GM12873 (cell line): ENCODE measurements around the gene SLC5A4.

ENCODE experiments used
- TF ChIP-seq, protein P1 (sequence below): IDR thresholded peaks from 2 replicates; pipeline ENCODE4 v1.5.1; 2012; ENCODE audit warnings: low read depth, mild to moderate bottlenecking, moderate library complexity, low read length, control low read depth; ENCODE audit not compliant: insufficient read depth; ENCODE audit errors: missing control alignments

SLC5A4 gene

GRCh38 chr22:32183625-32184024, 71.5 kb downstream of the SLC5A4 start:
- TF ChIP-seq, protein P1, sequence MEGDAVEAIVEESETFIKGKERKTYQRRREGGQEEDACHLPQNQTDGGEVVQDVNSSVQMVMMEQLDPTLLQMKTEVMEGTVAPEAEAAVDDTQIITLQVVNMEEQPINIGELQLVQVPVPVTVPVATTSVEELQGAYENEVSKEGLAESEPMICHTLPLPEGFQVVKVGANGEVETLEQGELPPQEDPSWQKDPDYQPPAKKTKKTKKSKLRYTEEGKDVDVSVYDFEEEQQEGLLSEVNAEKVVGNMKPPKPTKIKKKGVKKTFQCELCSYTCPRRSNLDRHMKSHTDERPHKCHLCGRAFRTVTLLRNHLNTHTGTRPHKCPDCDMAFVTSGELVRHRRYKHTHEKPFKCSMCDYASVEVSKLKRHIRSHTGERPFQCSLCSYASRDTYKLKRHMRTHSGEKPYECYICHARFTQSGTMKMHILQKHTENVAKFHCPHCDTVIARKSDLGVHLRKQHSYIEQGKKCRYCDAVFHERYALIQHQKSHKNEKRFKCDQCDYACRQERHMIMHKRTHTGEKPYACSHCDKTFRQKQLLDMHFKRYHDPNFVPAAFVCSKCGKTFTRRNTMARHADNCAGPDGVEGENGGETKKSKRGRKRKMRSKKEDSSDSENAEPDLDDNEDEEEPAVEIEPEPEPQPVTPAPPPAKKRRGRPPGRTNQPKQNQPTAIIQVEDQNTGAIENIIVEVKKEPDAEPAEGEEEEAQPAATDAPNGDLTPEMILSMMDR = no peak

- TF ChIP-seq, protein P1 = no peak
Measured at GRCh38 chr22:32181043-32181442, 74.1 kb downstream of the SLC5A4 start.

- TF ChIP-seq, protein P1 = no peak
Measured at GRCh38 chr22:32177221-32177765, 77.9 kb downstream of the SLC5A4 start.

DNA sequence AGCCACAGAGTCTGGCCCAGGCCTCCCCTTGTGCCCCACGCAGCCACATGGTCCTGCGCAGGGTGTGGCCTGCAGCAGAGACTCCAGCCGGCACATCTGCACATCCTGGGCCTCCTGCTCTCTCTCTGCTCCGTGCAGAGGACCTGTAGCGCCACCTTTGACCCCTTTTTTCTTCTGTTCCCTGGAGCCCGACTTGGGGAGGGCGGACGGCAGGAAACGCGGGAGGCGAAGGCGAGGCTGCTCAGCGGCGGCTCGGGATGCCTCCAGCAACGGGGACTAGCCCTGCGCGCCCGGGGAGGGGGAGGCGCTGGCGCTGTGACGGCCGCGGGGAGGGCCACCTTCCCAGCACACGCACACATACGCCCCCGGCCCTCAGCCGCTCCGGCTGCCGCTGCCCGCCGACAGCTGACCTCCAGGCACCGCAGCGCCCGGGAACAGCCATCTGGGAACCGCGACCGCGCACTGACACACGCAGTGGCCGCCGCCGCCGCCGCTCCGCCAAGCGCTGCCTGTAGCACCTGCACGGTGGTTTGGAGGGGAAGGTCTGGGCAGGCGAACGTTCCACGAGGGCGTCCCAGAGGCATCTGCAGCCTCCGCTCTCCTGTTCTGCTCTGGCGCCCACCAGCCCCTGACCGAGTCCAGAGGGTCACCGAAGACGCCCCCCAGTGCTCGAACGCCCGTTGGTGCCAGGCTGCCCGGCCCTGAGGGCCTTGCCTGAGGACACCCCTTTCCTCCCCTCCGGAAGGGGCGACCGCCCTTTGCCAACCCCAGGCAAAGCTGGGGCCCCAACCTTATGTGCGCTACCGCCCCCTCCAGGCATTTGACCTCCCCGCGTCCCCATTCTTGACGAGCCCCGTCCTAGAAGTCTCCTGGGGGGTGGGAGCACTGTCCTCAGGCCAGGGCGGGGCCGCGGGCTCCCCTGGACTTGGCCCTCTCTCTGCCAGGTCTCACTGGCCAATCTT, 79.2 kb downstream of the SLC5A4 start:
- TF ChIP-seq, protein P1 = peak; percentile 4

DNA sequence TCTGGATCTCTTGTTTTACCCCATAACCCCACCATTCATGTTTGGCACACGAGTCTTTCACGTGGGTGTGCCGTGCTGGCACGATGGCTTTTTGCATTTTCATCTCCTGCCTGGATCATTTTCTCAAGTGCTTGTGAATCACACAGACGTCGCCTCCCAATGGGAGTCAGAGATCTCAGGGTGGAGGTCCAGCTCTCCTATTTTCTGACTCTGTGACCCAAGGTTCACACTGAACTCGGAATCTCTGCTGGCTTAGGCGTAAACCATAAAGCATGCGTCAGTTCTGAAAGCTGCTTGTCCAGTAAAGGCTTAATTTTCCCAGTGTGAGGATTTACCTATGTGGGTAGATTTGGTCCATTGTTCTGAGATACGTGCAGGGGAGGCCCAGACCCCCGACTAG, 80.0 kb downstream of the SLC5A4 start:
- TF ChIP-seq, protein P1 = no peak
